Femur (tissue), 1 donor: ENCODE results near the gene PRPF6.
"Not testable (repeated sequence)": the region's sequence is repeated elsewhere in the genome, so short reads cannot be mapped to it uniquely, and the experiment has no call there.

ENCODE experiments used
- DNase-seq: peaks from one replicate; pipeline ENCODE4 v3.0.0-alpha.2; 2017

Gene PRPF6

GRCh38 chr20:63973636-63974401 lies 7.1 kb upstream of the PRPF6 start:
- peak; percentile 93 for DNase-seq

GRCh38 chr20:63974402-63975200 lies 6.3 kb upstream of the PRPF6 start:
- DNase-seq = peak; percentile 38

DNA sequence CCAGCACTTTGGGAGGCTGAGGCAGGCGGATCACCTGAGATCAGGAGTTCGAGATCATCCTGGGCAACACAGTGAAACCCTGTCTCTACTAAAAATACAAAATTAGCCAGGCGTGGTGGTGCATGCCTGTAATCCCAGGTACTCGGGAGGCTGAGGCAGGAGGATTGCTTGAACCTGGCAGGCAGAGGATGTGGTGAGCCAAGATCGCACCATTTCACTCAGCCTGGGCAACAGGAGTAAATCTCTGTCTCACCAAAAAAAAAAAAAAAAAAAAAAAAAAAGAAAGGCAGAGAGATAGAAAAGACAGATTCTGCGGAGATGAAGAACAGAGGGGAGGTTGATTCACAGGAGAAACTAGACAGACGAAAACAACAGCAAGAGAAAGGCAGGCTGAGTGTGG lies 4.4 kb upstream of the PRPF6 start:
- not testable (repeated sequence) for DNase-seq

GRCh38 chr20:63976980-63977738 lies 3.8 kb upstream of the PRPF6 start:
- DNase-seq = no peak

GRCh38 chr20:63977739-63978276 lies 3.1 kb upstream of the PRPF6 start:
- DNase-seq = no peak

- DNase-seq = peak; percentile 62
These were observed 2.4 kb upstream of the PRPF6 start for GRCh38 chr20:63978319-63979228.

- peak; percentile 32 for DNase-seq
These were observed 1.7 kb upstream of the PRPF6 start for GRCh38 chr20:63979229-63979556.

DNA sequence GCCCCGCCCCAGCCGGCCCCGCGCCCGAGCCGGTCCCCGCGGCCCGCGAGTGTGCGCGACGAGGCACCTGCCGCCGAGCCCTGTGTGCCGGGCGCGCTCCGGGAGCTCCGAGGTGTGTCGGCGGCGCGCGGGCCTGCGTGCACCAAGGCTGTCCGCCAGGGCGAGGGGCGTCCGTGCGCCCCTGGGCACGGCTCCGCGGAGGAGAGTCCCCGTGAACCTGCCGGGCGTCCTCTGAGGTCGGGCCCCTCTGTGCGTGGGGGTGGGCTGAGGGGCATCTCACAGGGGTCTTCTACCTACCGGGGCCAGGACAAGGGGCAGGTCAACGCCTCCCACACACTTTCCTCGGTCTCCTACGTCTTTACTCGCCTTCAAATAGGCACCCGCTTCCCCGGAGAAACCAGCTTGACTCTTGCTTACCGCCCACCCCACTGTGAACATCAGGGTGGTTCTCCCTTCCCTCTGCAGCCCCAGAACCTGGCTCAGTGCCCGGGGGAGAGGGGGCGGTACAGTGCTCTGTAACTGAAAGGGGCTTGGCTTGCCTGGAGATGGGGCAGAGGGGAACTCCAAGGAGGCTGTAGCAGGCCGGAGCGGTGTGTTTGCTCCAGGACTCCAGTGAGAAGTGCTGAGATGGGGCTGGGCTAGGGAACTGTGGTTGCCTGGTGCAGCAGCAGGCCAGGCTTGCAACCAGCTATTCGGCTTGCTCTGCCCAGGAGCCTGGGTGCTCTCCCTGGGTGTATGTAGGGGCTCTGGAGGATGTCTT lies 1.2 kb upstream of the PRPF6 start, which contains the start of gene SAMD10:
Gene SAMD10 (minus strand): TSS at position 86 of the 760 bp plus-strand sequence. CDS start 175 bp downstream, outside the sequence.
- peak; percentile 84 for DNase-seq

- no peak for DNase-seq
These were observed 571 bp upstream of the PRPF6 start for GRCh38 chr20:63980317-63980805.

GRCh38 chr20:63982937-63983336 lies 2.0 kb downstream of the PRPF6 start:
- DNase-seq = no peak

- no peak for DNase-seq
These were observed 20.0 kb downstream of the PRPF6 start for GRCh38 chr20:64000906-64001305.

- DNase-seq = no peak
These were observed 20.7 kb downstream of the PRPF6 start for GRCh38 chr20:64001607-64002011.

DNA sequence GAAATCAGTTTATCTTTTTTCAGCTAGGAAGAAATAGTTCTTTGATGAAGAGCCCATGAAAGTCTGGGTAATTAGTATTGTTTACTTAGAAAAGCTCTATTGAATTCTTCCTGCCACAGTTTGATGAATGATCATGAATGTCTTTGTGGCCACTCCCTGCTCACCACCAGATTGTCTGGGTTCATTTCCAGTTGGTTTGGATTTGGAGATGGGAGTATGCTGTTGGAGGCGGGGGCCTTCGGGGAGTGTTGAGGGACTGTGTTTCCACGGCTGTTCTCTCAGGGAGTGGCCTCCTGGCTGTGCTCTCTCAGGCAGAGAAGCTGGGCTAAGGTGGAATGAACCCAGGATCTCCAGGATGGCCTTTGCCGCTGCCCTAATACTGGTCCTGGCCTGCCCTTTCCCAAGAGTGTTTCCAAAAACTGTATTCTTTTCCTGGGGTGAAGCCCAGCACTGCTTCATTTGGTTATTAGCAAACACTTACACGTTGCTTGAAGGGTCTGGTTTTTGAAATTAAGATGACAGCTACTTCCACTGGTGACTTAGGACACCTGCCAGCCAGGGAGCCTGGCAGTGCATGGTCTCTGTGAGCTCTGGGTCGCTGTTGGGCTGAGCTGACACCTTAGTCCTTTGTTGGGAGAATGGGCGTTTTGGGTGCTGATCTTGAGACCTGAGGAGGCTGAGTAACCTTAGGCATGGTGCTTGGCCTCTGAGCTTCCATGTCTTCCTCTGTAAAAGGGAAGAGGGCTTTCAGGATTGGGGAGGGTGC lies 23.2 kb downstream of the PRPF6 start:
- DNase-seq = no peak

DNA sequence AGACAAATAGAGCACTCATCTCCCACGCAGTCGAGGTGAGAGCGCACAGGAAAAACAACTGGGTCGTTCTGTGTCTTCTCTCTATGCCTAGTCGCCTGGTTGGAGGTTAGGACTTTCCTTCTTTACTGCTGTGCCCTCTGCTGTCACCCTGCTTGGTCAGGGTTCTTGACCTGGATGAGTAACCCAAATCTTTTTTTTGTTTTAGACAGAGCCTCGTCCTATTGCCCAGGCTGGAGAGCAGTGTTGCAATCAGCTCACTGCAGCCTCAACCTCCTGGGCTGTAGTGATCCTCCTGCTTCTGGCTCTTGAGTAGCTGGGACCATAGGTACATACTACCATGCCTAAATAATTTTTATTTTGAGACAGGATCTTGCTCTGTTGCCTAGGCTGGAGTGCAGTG lies 24.5 kb downstream of the PRPF6 start:
- DNase-seq = no peak

GRCh38 chr20:64006490-64006889 lies 25.6 kb downstream of the PRPF6 start:
- DNase-seq = no peak

DNA sequence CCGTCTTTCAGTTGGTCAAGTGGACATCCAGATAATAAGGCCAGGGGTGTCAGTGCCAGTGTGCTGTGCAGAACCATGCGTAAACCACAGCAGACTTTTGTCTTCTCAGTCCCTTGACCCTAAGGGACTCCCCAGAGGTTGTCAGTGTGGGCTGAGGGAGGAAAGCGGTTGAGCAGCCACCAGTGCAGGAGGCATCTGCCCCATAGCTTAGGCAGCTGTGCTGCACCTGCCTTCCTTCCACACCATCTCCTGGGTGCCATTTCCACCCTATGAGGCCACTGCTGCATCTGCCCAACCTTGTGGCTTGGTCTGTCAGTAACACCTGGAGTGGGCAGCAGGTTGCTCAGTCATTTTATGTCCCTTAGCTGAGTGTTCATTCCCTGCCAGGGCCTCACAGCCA lies 26.0 kb downstream of the PRPF6 start:
- no peak for DNase-seq

GRCh38 chr20:64009811-64010387 lies 29.0 kb downstream of the PRPF6 start:
- no peak for DNase-seq

DNA sequence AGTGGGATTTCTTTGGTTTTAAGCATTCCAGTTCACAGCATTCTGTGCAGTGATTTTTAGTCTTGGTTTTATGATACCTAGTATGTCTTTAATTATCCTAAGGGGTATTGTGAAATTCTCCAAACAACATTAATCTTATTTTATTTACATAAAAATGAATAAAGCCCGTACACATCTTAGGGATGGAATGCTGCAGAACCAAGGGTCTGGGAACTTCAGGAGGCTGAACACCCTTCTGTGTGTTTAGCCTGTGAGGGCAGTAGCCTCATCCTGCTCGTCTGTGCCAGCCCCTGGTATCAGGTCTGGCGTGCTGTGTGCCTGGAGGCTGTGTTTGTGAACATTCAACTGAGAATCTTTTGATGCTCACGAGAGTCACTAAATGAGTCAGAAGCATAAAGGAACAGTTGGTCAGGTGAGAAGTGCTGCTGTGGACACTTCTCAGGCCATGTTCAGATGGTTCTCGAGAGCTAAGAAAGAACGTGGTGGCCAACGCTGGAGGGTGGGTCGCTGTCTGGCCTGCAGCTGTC lies 29.8 kb downstream of the PRPF6 start:
- DNase-seq = no peak

DNA sequence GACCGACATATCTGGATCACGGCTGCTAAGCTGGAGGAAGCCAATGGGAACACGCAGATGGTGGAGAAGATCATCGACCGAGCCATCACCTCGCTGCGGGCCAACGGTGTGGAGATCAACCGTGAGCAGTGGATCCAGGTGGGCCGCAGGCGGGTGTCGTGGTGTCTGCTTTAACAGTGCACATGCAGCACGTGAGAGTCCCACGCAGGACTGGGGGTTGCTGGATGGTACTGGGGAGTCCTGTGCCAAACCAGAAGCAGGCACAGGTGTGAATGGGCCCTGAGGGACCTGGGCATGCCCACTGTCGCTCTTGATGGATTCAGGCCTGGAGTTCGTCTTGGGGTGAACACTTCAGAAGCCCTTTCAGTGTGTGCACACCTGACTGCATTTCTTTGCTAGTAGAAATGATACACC lies 30.4 kb downstream of the PRPF6 start:
- DNase-seq = no peak
